HG02870 (cell line): ENCODE data around the gene DALRD3.
"Not testable (repeated sequence)": the region's sequence is repeated elsewhere in the genome, so short reads cannot be mapped to it uniquely, and the experiment has no call there.

ENCODE experiments used
- ATAC-seq: cut with Tn5 transposase; IDR thresholded peaks from one replicate; pipeline ENCODE4 v1.9.1; 2021; ENCODE audit warnings: mild to moderate bottlenecking, moderate library complexity; ENCODE audit not compliant: unreplicated experiment

Gene DALRD3

DNA sequence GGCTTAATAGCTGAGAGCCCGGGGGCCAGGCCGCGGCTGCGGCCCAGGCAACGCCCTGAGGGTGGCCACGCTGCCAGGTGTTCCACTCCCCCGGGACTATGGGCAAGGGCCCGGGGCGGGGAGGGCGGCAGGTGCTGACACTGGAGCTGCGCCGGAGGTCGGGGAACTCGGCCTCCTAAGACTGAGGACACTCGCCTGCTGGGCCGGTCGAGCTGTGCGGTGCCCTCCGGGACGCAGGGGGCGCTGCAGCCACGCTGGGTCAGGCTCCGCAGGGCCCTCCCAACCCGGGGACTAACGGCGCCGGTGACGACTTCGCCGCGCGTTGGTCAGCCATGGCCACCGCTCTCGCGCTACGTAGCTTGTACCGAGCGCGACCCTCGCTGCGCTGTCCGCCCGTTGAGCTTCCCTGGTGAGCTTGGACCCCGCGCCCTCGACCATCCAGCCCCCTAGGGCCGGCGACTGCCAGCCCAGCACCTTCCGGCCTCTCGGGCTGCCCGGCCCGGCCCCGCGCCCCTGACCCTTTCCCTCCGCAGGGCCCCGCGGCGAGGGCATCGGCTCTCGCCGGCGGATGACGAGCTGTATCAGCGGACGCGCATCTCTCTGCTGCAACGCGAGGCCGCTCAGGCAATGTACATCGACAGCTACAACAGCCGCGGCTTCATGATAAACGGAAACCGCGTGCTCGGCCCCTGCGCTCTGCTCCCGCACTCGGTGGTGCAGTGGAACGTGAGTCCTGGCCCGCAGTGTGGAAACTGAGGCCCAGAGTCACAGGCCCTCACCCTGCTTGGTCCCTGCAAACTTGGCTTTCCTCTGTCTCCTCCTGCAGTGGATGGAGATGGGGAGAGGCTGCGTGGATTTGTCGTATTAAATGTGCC is 3.7 kb upstream of the DALRD3 start, which contains the start of gene NDUFAF3:
TSS of gene NDUFAF3 (plus strand) at position 309 of the 875 bp plus-strand sequence. CDS start at position 333, 24 bp downstream.
- peak; percentile 48 for ATAC-seq

DNA sequence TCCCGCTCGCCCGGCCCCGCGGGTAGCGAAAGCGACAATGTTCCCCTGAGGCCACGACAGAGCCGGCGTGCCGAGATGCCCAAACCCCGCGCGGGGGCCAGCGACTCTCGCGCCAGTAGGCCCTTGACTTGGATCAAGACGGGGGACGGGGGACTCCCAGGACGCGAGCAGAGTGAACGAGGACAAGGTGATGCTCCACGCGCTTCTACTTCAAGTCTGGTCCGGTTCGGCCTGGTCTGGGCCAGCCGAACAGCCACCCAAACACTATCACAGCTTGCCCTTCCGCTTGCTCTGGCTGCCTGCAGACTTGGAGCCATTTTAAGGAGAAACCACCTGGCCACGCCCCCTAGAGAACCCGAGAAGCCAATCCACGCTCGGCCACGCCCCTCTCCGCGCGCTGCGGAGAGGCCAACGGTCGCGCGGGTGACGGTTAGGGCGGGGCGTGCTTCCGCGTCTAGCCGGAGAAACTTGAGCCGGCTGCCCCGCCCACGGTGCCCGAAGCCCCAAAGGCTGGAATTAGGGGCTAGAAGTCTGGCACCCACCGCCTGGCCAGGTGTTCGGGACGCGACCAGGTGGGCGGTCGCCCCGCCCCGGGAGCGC is 2.9 kb upstream of the DALRD3 start:
- peak; percentile 44 for ATAC-seq

DNA sequence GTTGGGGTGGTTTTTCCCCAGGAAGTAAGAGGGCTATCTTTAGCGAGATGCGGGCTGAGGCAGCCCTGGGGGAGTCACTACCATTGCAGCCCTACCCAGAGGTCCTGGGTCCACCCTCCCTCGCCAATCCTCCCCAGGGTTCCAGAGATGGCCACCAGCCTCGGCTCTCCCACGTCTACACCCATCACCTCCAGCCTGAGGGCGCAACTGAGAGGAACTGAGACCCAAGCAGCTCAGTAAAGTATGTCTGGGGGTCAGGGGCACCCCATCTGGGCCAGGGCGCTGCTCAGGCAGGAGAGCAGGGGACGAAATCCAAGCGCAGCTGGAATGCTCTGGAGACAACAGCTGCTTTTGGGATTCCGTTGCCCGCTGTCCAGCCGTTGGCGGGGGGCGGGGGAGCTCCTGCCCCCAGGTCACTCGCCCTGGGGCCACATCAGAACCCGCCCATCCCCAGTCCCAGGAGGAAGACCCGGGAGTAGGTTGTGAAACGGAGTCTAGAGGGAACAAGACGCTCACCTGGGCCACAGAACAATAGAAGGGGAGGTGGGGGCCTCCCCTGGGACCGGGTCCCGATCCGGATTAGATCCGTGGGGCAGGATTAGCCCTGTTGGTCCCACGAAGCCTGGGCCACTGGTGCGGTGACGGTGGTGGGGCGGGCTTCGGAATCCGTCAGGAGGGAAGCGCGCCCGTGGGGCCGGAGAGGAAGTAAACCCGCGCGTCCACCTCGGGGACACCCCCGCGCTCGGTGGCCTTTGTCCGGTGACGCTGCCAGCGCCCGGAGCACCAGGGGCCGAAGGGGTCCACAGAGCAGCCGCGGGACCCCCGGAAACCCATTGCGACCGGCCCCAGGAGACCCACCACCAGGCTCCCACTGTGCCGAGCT is 2.2 kb upstream of the DALRD3 start:
- ATAC-seq, result no peak

DNA sequence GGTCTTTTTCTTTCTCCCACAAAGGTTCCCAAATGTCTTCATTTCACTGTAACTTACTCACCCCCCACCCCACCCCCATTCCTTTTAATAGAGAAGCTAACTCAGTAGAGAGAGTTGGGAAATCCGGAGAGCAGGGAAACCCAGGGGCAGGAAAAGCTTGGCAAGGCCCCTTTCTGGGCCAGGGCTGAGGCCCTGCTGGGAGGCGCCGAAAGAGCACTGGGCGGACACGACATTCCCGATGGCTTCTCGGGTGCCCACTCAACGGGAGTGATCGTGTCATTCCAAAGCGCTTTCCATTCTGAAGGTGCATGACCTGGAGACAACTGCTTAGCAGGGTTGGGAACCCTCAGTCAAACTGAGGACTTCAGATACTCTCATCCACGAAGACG is 1.6 kb upstream of the DALRD3 start:
- ATAC-seq, result no peak

DNA sequence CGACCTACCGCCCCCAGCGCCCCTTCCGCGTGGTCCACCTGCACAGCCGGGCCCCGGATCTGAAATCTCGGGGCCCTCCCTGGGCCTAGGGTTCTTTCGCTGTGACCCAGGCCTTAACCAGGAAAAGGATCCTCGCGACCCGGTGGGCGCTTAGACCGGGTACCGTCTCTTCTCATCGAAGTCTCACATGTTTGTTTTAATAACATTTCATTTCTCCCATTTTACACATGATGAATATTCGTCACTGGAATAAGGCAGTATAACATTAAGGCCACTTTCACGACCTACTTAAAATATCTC is 277 bp upstream of the DALRD3 start:
- no peak for ATAC-seq

DNA sequence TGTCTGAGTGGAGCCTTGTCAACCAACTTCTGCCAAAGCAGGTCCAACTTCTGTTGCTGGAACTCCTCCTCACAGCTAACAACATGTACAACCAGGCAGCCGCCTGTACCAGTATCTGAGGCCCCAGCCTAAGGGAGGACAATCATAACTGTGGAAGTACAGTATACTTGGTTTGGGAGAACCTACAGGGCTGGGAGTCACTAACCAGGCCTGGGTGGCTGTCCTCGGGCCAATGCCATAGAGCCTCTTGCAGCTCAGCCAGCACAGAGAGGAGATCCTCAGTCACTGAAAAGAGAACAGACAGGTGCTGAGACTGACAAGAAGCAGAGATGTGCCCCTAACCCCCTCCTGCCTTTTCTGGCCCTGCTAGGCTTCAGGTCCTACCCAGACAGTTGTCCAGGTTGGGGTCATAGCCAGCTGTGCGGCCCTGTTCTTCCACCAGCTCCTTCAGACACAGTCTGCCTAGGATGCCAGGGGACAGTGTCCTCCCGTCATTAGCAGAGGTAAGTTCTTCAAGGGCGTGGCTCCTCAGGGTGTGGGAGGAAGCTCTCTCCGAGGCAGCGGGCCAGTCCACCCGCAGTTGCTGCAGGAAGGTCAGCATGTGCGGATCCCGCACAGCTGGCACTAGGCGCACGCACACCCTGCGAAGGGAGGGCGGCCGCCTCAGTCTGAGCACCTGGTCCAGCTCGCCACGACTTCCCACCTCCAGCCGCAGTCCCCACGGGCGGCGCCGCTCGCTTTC is 980 bp downstream of the DALRD3 start:
- no peak for ATAC-seq

DNA sequence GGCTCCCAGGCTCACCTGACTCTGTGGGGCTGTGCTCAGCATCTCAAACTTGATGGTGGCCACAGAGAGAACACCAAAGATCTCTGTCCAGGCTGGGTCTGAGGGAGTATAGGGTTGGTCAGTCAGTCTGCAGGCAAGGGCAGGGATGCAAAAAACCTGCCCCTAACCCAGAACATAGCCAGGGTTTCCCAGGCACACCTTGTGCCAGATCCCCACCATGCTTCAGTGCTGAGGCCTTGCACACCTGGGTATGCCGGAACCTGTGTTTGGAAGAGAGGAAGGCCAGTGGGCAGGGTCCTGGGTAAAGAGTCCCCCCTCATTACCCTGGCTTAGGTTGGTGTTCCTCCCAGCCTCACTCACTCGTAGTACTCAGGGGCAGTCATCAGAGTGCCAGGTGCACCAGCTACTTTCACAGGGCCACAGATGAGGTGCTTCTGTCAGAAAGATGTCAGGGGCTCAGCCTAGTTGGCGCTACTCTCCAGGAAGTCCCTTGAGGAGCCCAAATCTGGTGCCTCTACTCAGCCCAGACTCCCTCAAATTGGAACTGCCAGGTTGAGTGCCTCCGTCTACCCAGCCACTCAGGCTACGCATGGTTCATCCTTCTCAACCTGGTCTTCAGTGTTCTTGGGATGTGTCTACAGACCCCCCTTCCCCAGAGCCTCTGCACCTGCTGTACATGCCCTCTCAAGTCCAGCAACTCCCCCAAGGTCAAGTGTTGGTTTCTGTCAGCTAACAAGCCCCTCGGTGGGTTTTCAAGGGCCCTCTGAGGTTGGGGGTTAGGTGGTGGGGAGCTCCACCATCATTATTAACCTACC is 1.8 kb downstream of the DALRD3 start:
- no peak for ATAC-seq

DNA sequence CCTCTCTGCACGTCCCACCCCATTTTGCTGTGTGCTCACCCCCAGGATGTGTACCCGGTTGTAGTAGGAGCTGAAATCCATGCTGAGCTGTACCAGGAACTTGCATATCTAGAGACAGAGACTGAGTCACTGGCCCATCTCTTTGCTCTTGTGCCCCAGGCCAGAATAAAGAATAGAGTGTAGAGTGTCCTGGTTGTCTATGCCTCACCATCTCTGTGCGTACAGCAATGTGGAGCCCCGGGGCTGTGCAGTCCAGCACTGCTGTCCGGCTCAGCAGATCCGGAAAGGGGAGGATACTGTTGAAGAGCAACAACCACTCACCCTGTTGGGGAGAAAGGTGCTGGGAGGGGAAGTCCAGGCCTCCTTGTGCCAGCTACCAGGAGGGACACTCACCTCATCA is 2.6 kb downstream of the DALRD3 start:
- no peak for ATAC-seq

DNA sequence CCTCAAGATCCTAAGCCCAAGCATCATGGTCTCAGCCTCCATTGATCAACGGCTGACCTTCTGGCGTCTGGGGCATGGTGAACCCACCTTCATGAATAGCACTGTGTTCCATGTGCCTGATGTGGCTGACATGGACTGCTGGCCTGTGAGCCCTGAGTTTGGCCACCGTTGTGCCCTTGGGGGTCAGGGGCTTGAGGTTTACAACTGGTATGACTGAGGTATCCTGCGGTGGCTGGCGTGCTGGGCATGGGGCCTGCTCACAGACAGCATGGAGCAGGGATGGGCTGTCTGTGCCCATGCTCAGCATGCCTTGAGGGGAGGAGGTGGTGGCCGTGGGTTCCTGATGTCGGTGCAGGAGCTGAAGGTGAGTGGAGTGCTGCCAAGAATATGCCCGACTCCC is 3.3 kb downstream of the DALRD3 start:
- ATAC-seq, result no peak

DNA sequence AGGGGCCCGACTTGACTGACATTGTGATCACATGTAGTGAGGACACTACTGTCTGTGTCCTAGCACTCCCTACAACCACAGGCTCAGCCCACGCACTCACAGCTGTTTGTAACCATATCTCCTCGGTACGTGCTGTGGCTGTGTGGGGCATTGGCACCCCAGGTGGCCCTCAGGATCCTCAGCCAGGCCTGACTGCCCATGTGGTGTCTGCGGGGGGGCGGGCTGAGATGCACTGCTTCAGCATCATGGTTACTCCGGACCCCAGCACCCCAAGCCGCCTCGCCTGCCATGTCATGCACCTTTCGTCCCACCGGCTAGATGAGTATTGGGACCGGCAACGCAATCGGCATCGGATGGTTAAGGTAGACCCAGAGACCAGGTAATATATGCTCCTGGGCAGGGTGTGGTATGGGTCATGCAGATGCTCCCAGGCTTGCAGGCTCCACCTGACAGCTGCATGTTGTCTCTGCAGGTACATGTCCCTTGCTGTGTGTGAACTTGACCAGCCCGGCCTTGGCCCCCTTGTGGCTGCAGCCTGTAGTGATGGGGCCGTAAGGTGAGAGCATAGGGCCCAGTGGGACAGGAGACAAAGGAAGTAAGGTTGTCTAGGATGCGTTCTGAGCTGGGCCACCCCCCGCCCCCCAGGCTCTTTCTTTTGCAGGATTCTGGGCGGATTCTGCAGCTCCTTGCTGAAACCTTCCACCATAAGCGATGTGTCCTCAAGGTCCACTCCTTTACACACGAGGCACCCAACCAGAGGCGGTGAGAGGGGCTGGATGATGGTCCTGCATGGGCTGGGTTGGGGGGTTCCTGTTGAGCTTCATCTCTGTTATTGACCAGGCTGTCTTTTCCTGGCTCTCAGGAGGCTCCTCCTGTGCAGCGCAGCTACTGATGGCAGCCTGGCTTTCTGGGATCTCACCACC is 4.4 kb downstream of the DALRD3 start:
- no peak for ATAC-seq

DNA sequence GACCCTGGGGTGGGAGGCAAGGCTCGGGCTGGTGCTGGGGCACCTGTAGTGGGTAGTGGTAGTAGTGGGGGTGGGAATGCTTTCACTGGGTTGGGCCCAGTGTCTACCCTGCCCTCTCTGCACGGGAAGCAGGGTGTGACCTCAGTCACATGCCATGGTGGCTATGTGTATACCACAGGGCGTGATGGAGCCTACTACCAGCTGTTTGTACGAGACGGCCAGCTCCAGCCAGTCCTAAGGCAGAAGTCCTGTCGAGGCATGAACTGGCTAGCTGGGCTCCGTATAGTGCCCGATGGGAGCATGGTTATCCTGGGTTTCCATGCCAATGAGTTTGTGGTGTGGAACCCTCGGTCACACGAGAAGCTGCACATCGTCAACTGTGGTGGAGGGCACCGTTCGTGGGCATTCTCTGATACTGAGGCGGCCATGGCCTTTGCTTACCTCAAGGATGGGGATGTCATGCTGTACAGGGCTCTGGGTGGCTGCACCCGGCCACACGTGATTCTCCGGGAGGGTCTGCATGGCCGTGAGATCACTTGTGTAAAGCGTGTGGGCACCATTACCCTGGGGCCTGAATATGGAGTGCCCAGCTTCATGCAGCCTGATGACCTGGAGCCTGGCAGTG is 5.2 kb downstream of the DALRD3 start:
- ATAC-seq, result no peak

DNA sequence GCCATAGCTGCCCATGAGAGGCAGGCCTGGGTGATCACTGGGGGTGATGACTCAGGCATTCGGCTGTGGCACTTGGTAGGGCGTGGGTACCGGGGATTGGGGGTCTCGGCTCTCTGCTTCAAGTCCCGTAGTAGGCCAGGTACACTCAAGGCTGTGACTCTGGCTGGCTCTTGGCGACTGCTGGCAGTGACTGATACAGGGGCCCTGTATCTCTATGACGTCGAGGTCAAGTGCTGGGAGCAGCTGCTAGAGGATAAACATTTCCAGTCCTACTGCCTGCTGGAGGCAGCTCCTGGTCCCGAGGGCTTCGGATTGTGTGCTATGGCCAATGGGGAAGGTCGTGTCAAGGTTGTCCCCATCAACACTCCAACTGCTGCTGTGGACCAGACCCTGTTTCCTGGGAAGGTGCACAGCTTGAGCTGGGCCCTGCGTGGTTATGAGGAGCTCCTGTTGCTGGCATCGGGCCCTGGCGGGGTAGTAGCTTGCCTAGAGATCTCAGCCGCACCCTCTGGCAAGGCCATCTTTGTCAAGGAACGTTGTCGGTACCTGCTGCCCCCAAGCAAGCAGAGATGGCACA is 5.9 kb downstream of the DALRD3 start:
- ATAC-seq, result no peak

DNA sequence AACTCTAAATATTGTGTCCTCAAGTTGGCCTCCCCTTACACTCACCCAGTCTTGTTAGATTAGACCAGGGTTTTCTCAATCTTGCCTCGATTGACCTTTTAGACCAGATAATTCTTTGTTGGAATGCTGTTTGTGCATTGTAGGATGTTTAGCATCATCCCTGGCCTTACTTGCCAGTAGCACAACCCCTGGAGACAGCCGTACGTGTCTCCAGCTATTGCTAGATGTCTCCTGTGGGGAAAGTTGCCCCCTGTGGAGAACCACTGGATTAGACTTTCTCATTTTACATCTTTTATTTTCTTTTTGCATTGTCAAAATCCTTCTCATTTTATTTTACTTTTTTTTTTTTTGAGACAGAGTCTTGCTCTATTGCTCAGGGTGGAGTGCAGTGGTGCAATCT is 9.0 kb downstream of the DALRD3 start:
- no peak for ATAC-seq

DNA sequence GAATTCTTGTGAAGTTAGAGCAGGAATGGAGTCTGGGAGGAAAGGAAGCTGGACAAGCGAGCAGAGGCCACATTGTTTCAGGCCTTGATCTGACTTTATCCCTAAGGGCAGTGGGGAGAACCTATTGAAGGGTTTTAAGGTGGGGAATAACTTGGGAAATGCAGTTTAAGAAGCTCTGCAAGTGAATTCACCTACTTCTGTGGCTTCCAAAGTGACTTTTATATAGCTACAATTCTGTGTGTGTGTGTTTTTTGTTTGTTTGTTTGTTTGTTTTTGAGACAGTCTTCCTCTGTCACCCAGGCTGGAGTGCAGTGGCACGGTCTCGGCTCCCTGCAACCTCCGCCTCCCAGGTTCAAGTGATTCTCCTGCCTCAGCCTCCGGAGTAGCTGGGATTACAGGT is 9.8 kb downstream of the DALRD3 start:
- not testable (repeated sequence) for ATAC-seq

DNA sequence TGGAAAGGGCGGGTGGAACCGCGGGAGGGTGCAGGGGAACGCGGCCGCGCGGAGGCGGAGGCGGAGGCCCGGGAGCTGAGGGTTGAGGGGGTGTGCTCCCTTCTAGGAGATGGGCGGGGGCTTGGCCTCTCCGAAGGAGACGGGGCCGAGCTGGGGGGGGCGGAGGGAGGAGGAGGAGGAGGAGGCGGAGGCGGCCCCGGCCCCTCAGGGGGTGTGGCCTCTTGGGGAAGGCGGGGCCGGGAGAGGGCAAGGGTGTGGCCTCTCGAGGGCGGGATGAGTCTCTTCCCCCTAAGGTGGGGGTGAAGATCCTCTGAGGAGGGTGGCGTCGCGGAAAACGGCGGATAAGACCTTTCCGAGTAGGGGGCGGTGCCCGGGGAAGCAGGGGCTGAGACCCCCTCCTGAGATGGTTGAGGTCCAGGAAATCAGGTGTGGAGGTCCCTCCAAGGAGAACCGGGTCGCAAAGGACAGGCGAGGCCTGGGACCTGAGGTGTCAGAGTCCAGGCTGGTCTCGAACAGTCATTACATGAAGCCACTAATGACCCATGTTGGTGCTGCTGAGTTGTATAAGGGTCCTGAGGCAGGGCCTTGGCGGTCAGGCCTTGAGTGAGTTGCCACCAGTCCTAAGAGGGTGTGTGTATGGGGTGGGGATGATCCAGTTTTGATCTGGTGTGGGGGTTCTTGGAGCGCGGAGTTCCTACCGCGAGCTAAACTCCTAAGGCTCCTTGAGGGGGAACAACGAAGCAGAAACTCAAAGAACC is 10.4 kb downstream of the DALRD3 start:
- peak; percentile 28 for ATAC-seq

DNA sequence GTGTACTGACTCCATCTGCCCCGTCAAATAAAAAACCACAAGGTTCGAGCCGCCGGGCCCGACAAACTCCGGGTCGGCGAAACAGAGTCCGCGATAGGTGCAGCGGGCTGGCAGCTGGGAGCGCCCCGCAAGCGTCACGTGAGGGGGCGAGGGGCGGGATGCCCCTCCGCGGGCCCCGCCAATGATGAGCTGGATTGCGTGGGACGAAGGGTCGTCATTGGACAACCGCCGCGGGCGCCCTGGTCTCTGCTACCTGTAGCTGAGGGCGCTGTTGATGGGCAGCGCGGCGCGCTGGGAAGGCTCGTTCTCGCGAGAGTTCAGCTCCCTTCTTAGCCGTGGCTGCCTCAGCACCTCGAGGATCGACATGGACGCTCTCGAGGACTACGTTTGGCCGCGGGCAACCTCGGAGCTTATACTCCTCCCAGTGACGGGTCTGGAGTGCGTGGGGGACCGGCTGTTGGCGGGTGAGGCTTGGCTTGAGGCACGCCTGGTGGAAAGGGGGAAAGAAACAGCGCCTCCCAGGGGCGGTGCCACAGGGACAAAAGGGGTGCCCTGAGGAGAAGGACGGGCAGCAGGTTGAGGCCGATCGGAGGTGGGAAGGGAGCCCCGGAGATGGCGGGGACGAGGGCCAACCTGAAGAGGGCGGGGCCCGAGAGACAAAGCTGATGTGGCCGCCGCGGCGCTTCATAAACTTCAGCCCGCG is 11.2 kb downstream of the DALRD3 start, which contains the start of gene WDR6:
TSS of gene WDR6 (plus strand) at position 324 of the 703 bp plus-strand sequence. CDS start at position 365, 41 bp downstream.
- ATAC-seq, result peak; percentile 81
